Stimulated activated CD4-positive, alpha-beta T cell treated with anti-CD3 and anti-CD28 coated beads, Interleukin-1b, Interleukin-23, amount 100 ng/mL, for 1 hour (primary cell): Measurements from ENCODE around the gene LRRC36.
"Not testable (repeated sequence)": the region's sequence is repeated elsewhere in the genome, so short reads cannot be mapped to it uniquely, and the experiment has no call there.

Source experiments
- DNase-seq, 2 donors: peaks; one replicate each; pipeline ENCODE4 v3.0.0-alpha.2; 2020; ENCODE audit warnings: low read depth in 2 of 2

The LRRC36 gene

DNA sequence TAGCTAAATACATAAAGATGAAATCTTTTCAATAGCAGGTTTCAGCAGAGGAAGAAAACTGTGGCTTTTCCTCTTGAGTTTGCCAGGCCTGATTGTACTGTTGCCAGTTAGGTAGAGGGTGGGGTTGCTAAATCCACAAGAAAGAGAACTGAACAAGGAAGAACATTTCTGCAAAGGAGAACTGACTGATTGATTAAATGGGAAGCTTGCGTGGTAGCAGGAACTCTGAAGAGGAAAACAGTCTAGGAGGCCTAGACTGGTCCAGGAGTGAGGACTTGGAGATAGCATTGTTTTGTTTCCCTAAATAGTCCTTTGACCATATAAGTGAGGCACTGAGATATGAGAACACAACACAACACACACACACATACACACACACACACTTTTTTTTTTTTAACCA is 18.8 kb downstream of the LRRC36 start:
- no peak for DNase-seq

DNA sequence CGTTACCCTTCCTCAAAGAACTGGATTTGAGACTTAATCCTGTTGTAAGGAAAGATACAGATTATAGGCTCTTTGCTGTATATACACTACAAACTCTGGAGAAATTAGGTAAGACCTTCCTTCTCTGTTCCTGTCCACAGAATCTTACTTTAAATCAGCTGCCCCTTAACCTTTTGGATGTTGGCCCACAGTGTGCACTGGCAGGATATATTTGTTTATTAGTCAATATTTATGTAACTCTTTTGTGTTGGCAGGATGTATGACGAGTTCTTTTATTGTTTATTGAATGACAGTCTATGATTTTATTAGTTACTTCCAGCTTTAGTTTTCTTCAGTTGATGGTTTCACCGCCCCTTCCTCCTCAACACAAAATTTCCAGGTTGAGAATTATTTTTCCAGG is 19.7 kb downstream of the LRRC36 start:
- DNase-seq = no peak

DNA sequence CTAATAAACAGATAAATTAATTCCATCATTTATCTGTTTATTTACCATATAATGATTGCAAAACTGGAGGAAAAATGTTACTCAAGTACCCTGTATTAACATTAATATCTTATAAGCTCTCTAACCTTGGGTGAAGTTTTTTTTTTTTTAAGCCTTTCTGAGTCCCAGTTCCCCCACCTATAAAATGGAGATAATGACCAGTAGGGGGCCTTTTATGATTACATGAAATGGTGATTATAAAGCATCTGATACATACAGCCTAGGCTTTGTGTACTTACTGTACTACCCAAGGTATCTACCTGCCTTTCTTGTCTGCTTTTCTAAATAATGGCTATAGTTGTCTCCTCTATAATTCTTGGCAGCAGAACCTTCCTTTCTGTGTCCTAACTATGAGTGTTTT is 22.6 kb downstream of the LRRC36 start:
- DNase-seq = no peak

DNA sequence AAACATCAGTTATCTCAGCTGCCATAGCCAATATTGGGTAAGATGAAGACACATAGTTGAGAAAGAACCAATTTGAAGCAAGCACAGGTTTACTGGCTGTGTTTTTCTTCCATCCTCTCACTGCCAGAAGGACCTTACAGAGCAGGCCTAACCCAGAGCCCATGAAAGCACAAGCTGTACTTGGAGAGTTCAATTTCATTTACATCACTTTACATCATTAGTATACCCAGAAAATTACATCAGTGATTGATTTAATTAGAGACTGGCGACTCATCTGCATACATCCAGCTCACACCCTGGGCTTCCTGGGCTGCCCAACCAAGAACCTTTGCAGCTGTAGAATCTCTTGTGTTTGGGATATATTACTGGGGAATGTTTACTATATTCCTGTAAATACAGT is 23.7 kb downstream of the LRRC36 start:
- DNase-seq = no peak

DNA sequence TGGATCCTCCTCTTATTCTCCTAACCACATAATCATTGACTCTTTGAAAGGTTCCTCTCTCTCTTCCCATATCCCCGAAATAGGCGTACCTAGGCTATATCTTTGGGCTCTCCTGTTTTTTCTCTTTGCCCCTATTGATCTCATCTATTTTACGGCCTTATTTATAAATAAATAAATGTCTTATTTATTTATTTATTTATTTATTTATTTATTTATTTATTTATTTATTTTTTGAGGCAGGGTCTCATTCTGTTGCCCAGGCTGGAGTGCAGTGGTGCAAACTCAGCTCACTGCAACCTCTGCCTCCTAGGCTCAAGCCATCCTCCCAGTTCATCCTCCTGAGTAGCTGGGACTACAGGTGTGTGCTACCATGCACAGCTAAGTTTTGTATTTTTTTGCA is 25.8 kb downstream of the LRRC36 start:
- DNase-seq = not testable (repeated sequence)

DNA sequence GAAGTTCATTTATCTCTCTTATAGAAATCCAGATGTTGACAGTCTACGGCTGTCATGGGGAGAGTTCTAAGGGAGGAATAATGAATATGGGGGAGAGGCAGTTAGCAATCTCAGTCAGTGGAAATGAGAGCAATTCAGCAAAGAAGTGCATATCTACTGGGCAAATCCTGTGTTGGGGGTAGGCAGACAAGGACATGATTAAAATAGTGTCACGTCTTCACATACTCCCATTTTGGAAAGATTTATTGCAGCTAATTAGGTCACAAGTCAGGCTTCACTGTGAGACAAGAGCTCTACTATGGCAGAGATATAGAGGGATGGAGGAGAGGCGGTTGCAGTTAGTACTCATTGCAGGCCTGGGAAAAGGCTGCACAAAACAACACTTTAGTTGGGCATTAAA is 29.8 kb downstream of the LRRC36 start:
- DNase-seq = no peak

DNA sequence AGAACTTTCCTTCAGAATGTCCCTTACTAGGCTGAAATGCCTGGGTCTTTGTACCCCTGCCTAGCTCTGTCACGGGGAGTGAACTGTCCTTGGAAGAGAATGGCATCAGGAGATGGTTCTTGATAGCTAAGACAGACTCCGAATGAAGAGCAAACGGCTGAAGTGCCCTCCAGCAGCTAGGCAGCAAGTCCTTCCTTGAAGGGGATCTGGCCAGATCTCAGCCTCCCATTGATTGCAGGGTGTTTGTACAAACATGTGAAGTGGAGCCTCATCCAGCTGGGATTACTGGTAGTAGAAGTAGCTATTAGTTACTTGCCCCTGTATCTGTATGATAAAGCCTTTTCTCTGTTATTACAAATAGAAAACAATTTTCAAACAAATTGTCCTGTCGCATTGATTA is 30.9 kb downstream of the LRRC36 start:
- no peak for DNase-seq

DNA sequence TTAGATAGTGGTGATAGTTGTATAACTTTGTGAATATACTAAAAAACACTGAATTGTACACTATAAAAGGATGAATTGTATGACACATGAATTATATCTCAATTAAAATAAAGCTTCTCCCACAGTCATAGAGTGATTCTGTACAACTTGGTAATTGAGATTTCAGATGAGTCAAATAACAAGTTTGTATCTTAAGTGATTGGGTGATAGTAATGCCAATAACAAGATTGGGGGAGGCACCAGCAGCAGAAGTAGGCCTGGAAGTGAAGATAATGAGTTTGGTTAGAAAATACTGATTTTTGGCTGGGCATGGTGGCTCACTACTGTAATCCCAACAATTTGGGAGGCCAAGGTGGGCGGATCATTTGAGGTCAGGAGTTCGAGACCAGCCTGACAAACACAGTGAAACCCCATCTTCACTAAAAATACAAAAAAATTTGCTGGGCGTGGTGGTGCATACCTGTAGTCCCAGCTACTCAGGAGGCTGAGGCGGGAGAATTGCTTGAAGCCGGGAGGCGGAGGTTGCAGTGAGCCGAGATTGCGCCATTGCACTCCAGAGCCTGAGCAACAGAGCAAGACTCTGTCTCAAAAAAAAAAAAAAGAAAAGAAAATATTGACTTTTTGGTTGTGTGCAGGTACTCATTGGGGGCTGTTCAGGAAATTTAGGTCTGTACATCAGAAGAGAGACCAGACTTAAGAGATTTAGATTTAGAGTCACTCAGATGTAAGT is 33.1 kb downstream of the LRRC36 start:
- not testable (repeated sequence) for DNase-seq

DNA sequence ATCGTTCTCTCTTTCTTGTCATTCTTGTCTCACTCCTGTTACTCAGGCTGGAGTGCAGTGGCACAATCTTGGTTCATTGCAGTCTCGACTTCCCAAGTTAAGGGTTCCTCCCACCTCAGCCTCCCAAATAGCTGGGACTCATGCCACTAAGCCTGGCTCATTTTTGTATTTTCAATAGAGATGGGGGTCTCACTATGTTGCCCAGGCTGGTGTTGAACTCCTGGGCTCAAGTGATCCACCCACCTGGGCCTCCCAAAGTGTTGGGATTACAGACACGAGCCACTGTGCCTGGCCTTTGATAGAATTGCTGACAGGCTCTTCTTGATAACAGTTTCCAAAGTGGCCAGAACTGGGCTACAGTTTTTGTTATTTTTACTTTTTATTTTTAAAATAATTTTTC is 34.4 kb downstream of the LRRC36 start:
- DNase-seq = no peak

DNA sequence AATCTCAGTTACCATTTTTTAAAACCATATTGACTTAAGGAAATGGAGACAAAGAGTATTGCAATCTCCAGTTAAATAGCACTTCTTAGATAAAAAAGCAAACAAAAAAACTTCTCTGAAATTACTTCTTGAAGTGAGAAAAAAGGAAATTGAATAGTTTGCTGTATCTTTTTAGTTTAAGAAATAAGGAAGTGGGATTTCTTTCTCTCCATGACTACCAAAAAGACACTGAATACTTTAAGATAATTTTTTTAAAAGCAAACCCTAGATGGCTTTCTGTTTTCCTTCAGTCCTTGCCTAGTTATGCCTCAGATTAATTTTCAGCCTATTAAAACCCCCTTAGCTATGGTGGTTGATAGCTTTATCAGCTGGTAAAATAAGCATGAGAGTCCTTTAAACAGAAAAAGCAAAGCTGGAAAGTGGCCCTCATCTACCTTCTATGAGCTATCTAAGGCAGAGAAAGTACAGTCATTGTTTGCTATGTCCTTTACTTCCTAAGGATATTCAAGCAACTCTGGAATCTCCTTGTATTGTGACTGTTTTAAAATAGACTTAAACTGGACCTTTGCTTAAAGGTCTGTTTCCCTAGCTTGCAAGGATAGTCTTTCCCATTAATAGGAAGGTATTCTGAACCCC is 38.1 kb downstream of the LRRC36 start:
- no peak for DNase-seq

DNA sequence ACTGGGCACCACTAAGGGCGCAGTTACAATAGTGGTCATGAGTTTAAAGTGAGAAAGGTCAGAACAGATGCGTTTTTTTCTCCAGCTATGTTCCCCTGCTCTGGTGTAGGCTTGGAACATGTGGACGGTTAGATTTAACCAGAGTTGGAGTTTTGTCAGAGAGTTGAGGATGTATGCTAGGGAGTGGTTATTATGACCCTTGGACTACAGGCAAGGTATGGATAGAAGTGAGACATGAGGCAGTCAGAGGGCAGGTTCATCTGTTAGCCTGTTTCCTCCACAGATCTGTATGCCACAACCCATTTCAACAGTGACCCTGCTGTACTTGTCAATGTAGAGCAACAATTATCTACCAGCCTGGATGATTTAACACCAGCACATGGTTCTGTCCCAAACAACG is 44.0 kb downstream of the LRRC36 start:
- DNase-seq = no peak

DNA sequence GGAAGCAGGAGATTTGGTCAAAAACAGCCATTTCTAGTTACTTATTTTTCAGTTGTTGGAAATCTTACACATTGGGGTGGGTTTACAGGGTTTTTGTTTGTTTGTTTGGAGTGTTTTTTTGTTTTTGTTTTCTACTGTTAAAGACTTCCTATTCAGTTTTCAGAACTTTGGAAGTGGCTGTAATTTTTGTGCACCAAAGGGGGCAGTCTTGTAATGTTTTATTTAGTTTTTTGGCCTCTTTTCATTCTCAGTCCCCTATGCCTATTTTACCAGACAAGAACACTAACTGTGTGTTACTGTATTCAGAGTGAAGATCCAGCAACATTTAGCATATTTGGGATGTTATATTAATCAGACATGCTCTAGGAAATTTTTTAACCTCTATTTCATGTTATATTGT is 46.0 kb downstream of the LRRC36 start:
- no peak for DNase-seq

DNA sequence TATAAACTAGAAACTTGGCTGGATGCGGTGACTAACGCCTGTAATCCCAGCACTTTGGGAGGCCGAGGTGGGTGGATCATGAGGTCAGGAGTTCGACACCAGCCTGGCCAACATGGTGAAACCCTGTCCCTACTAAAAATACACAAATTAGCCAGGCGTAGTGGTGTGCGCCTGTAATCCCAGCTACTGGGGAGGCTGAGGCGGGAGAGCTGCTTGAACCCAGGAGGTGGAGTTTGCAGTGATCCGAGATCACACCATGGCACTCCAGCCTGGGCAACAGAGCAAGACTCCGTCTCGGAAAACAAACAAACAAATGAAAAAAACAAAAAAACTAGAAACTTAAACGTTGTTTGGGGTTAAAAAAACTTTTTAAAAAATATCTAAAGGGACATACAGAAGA is 49.4 kb downstream of the LRRC36 start:
- not testable (repeated sequence) for DNase-seq

DNA sequence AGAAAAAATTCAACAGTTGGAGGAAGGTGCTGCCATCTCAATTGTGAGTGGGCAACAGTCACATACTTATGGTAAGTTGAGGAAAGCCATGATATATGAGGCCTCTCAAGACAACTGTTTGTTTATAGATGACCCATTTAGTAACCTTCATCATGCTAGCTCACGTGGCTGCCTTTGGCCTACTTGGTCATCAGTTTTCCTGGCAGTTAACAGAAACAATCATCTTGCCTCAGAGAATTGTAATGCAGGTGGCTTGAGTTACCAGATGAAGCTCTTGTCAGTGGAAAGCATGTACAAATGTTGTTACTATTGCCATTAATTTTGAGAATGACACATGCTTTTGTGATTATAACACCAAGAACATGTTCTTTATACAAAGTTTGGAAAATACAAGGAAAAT is 52.0 kb downstream of the LRRC36 start:
- no peak for DNase-seq

DNA sequence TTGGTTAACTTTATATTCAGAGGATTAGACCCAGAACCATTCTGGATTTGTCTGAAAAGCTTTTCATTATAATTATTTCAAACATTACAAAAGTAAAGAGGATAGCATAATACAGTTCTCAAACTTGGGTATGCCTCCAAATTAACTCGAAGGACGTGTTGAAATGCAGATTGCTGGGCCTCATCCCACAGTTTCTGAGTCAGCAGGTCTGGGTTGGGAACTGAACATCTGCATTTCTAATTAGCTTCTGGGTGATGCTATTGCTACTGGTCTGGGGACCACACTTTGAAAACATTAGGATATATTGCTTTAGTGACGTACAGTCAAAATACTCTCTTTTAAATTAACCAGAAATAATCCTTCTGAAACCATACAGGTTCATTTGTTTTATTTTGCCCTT is 56.7 kb downstream of the LRRC36 start:
- no peak for DNase-seq

DNA sequence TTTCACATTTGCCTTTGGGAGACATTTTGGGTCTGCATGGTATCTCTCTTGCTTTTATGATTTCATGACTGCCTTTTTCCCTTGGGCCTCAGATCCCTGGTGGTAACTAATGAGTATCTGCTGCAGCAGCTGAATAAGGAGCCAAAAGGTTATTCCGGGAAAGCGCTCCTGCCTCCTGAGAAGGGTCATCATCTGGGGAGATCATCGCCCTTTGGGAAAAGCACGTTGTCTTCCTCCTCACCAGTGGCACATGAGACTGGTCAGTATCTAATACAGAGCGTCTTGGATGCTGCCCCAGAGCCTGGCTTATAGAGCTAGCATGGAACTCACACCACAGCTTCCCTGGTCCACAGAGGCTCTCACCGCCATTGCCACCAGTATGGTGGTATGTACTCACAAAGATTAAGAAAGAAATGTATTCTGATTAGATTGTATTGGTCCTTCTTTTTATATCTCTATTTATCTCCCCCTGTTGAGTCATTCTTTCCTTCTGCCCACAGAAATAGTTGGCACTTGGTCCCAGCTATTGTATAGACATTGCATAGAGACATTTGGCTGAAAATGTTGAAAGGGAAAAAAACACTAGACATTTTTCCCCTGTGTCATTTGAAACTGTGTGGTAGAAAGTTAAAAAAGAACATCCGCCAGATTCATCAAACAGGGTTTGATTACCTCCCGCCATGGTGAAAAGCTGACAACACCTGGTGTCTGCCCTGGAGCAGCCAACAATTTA is 58.3 kb downstream of the LRRC36 start:
- DNase-seq = no peak

DNA sequence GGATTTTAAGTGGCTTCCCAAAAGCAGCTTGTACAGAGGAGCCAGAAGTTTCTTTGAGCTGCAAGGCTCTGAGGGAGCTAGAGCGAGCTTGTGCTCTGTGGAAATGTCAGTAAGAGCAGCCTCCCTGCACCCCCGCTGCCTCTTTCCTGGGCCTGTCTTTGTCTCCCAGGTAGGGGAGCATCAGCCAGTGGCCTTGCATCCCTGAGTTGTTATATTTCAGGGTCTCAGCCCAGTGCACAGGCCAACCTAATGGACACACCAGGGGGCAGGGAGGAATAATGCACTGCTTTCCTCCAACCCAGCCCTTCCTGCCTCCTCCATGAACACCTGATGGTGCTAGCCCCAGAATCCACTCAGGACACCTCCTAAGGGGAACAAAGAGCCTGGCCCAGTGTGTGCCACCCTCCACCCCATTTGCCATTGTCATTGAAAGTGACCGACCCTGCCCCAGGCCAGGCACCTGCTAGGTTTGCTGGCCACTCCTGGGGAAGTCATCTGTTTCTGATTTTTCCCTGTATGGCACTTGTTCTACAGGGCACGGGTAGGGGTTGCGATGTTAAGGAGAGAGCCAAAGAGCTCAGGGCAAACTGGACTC is 60.3 kb downstream of the LRRC36 start:
- no peak for DNase-seq

DNA sequence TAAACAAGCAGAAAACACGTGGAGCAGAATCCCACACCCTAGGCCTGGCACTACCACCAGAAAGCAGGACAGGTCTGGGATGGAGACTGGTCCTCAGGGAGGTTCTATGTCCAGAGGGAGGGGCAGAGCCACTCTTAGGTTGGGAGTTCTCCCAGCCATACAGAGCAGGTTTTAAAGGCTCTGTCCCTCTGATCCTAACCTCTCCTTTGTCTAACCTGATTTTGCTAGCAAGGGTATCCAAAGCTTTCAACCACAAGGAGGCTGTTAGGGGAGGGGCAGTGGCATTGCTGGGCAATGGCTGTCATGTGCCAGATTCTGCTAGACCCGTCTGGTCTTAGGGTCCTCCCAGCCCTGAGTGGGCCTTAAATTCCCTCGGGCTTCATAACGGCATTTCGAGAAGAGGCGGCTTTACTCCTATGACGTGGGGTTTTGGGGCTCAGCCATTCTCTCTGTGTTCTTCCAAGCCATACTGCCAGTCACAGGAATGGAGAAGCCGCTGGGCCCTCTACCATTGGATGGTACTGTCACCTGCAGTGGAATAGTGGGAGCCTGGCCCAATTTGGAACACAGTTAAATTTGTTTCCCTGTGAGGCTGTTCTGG is 61.0 kb downstream of the LRRC36 start:
- no peak for DNase-seq

DNA sequence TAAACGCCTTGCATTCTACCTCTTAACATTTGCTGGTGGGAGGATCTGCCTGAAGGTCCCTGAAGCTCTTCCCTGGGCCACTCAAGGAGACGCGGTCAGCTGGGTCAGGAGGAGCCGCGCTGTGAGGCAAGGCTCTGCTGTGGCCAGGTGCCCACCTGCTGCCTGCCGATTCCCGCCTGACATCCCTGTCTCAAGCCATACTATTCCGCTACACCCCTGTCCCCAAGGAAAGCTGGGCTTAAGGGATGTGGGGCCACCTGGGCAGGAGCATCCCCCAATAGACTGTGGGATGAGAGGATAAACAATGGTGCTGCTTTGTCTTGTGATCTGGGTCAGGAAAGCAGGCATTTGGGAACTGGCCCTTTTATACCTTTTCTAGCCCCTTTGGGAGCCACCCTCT is 61.6 kb downstream of the LRRC36 start:
- DNase-seq = no peak

DNA sequence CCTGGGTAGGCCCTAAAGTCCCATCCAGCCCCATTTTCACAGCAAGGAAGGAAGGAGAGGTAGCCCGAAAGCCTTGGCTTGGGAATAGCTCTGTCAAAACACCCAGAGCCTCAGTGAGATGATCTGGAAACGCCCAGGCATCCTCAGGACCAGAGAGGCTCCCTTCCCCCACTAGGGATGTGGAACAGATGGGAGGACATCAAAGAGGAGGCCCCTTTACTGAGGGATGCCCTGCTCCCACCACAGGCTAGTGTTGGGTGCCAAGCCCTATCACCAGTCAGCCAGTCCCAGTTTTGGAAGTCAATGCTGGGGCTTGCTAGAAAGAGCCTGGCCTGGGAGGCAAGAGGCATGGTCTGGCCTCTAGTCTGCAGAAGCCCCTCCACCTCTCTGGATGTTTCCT is 62.0 kb downstream of the LRRC36 start:
- no peak for DNase-seq

DNA sequence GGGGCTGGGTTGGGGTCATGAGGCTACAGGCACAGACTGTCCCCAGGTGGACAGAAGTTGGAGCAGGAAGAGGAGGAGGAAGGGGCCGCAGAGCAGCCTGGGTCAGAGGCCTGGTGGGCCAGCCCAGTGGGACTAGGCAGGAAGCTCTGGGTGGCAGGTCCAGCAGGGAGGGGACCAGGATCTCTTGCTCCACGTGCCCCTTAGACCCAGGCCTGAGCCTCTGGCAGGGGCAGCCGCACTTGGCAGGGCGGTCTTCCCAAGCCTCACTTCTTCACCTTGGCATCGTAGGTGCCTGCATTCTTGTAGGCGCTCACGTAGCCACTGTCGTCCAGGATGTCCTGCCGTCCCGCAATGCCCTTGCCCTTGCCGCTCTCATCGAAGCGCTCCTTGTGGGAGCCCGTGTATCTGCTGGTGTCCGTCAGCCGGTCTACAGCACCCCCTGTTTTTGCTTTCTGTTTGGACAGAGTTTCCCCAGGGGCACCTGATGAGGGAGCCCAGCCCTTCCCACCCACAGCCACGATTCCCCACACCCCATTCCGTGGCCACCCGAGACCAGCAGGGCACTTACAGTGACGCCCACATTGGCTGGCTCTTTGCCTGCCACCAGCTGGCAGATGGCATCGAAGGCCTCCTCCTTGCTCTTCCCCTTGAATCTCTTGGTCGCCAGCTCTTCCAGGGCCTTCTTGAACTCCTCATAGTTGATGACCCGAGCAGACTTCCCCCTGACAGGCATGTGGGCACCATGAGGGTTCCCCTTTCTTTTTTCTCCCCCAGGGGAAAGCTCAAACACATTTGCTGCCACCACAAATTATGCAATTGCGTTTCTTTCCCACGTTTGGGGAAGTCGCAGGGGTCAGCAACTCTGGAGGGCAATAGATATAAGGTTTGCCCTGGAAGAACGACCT is 63.5 kb downstream of the LRRC36 start:
- no peak for DNase-seq
